Activated naive CD4-positive, alpha-beta T cell treated with anti-CD3 and anti-CD28 coated beads, Interleukin-2, amount 50 U/mL, for 24 hours (primary cell): Measurements from ENCODE around the gene PLPP1.

Source experiments
- H3K27ac Mint-ChIP-seq: one replicate; pipeline ENCODE4 v1.8.0; 2021; ENCODE audit warnings: mild to moderate bottlenecking, mixed read lengths
- H3K27me3 Mint-ChIP-seq: one replicate; pipeline ENCODE4 v1.8.0; 2021; ENCODE audit warnings: mixed read lengths
- H3K36me3 Mint-ChIP-seq: one replicate; pipeline ENCODE4 v1.8.0; 2021; ENCODE audit warnings: mixed read lengths
- H3K4me1 Mint-ChIP-seq: one replicate; pipeline ENCODE4 v1.8.0; 2021; ENCODE audit warnings: mixed read lengths
- H3K4me3 Mint-ChIP-seq: one replicate; pipeline ENCODE4 v1.8.0; 2021; ENCODE audit warnings: mild to moderate bottlenecking, mixed read lengths
- H3K9me3 Mint-ChIP-seq: one replicate; pipeline ENCODE4 v1.8.0; 2021; ENCODE audit warnings: mixed read lengths

Gene PLPP1

GRCh38 chr5:55454282-55454681, 80.5 kb downstream of the PLPP1 start:
- H3K27me3 Mint-ChIP-seq, result no peaks in the 10 kb centered on the region
- H3K27ac Mint-ChIP-seq, result no peak overlapping the region
- H3K36me3 Mint-ChIP-seq, result peaks cover 6% of the 10 kb centered on the region
- H3K4me3 Mint-ChIP-seq, result no peak overlapping the region
- peaks cover 7% of the 10 kb centered on the region for H3K4me1 Mint-ChIP-seq
- no peaks in the 10 kb centered on the region for H3K9me3 Mint-ChIP-seq

GRCh38 chr5:55453211-55453610, 81.6 kb downstream of the PLPP1 start:
- Mint-ChIP-seq H3K27me3 (no peaks in the 10 kb centered on the region), H3K36me3 (peaks cover 5% of the 10 kb centered on the region), H3K27ac (no peak overlapping the region), H3K9me3 (no peaks in the 10 kb centered on the region), H3K4me1 (peaks cover 7% of the 10 kb centered on the region), H3K4me3 (no peak overlapping the region)

- Mint-ChIP-seq H3K27me3 (no peaks in the 10 kb centered on the region), H3K4me3 (no peak overlapping the region), H3K27ac (no peak overlapping the region), H3K9me3 (no peaks in the 10 kb centered on the region), H3K36me3 (peaks cover 9% of the 10 kb centered on the region), H3K4me1 (peaks cover 7% of the 10 kb centered on the region)
These were observed 82.8 kb downstream of the PLPP1 start for GRCh38 chr5:55451976-55452375.

DNA sequence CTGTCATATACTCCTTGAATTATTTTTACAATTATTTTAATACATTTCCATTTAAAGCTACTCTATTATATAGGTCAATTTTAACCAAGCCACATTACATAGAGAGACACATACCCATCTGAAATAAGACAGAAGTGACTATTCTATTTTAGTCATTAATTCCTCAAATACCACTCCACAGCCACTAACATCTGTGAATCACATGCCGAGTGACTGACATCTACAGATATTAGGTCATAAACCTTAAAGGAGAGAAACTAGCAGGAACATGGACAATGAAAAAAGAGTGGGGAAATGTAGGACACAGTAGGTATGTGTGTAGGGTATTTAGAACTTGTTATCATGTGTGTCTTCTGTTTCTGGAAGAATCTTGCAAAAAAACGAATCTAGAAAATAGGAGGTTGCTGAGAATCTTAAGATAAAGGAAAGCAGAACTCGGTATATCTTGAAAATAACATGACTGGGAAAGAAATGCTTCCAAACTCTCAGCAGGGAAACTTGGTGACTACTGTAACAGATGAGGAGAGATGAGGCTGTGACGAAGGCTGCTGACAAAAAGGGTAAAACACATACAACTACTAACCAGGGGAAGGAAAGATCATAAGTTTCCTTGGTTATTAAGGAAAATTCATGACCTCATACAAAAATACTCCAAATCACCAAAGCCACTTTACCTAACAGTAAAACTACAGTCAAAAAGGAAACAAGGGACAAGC, 84.6 kb downstream of the PLPP1 start:
- peaks cover 9% of the 10 kb centered on the region for H3K36me3 Mint-ChIP-seq
- H3K27me3 Mint-ChIP-seq, result no peaks in the 10 kb centered on the region
- no peaks in the 10 kb centered on the region for H3K4me1 Mint-ChIP-seq
- H3K27ac Mint-ChIP-seq, result no peak overlapping the region
- H3K4me3 Mint-ChIP-seq, result no peak overlapping the region
- H3K9me3 Mint-ChIP-seq, result no peaks in the 10 kb centered on the region

GRCh38 chr5:55446640-55447351, 88.0 kb downstream of the PLPP1 start:
- no peak overlapping the region for H3K4me3 Mint-ChIP-seq
- peaks cover 14% of the 10 kb centered on the region for H3K4me1 Mint-ChIP-seq
- H3K36me3 Mint-ChIP-seq, result peaks cover 5% of the 10 kb centered on the region
- H3K27ac Mint-ChIP-seq, result no peak overlapping the region
- H3K9me3 Mint-ChIP-seq, result no peaks in the 10 kb centered on the region
- no peaks in the 10 kb centered on the region for H3K27me3 Mint-ChIP-seq

GRCh38 chr5:55445791-55446190, 89.0 kb downstream of the PLPP1 start:
- Mint-ChIP-seq H3K27me3 (no peaks in the 10 kb centered on the region), H3K4me1 (peaks cover 23% of the 10 kb centered on the region), H3K27ac (no peak overlapping the region), H3K36me3 (peaks cover 5% of the 10 kb centered on the region), H3K4me3 (no peak overlapping the region), H3K9me3 (no peaks in the 10 kb centered on the region)

GRCh38 chr5:55441954-55442353, 92.8 kb downstream of the PLPP1 start:
- H3K4me3 Mint-ChIP-seq, result no peak overlapping the region
- H3K27me3 Mint-ChIP-seq, result no peaks in the 10 kb centered on the region
- peaks cover 11% of the 10 kb centered on the region for H3K36me3 Mint-ChIP-seq
- peak overlapping the region; percentile 5 for H3K27ac Mint-ChIP-seq
- peaks cover 51% of the 10 kb centered on the region for H3K4me1 Mint-ChIP-seq
- H3K9me3 Mint-ChIP-seq, result no peaks in the 10 kb centered on the region

GRCh38 chr5:55441107-55441771, 93.5 kb downstream of the PLPP1 start:
- peaks cover 51% of the 10 kb centered on the region for H3K4me1 Mint-ChIP-seq
- no peaks in the 10 kb centered on the region for H3K27me3 Mint-ChIP-seq
- H3K4me3 Mint-ChIP-seq, result no peak overlapping the region
- peaks cover 13% of the 10 kb centered on the region for H3K36me3 Mint-ChIP-seq
- H3K27ac Mint-ChIP-seq, result peak overlapping the region; percentile 64
- peaks cover 3% of the 10 kb centered on the region for H3K9me3 Mint-ChIP-seq

DNA sequence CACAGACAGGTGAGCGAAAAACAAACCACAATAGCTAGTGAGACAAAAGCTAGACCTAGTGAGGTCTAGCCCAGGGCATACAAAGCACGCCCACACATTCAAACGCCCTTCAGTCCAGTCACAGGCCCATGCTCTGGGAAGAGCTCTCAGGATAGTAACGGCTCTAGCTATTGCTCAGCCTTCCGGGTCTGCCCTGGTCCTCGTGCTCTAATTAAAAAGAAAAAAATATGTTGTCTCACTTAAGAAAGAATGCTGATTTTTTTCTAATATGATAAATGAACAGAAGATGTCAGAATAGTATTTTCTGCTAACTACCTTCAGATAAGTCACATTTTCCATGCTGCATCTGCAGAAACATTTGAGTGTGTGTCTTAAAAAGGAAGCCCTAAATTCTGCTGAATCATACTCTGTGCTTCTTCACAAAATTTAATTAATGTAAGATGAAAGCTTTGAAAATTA, 94.5 kb downstream of the PLPP1 start:
- peaks cover 5% of the 10 kb centered on the region for H3K9me3 Mint-ChIP-seq
- H3K4me1 Mint-ChIP-seq, result peaks cover 51% of the 10 kb centered on the region
- H3K4me3 Mint-ChIP-seq, result peak overlapping the region; percentile 65
- peaks cover 21% of the 10 kb centered on the region for H3K36me3 Mint-ChIP-seq
- H3K27me3 Mint-ChIP-seq, result no peaks in the 10 kb centered on the region
- peak overlapping the region; percentile 94 for H3K27ac Mint-ChIP-seq

- H3K9me3 Mint-ChIP-seq, result peaks cover 13% of the 10 kb centered on the region
- peaks cover 33% of the 10 kb centered on the region for H3K36me3 Mint-ChIP-seq
- peak overlapping the region; percentile 94 for H3K27ac Mint-ChIP-seq
- peaks cover 51% of the 10 kb centered on the region for H3K4me1 Mint-ChIP-seq
- H3K4me3 Mint-ChIP-seq, result no peak overlapping the region
- H3K27me3 Mint-ChIP-seq, result no peaks in the 10 kb centered on the region
These were observed 95.8 kb downstream of the PLPP1 start for GRCh38 chr5:55438998-55439397.

GRCh38 chr5:55437859-55438206, 96.9 kb downstream of the PLPP1 start:
- peaks cover 46% of the 10 kb centered on the region for H3K4me1 Mint-ChIP-seq
- no peak overlapping the region for H3K4me3 Mint-ChIP-seq
- H3K9me3 Mint-ChIP-seq, result peaks cover 13% of the 10 kb centered on the region
- peaks cover 35% of the 10 kb centered on the region for H3K36me3 Mint-ChIP-seq
- no peaks in the 10 kb centered on the region for H3K27me3 Mint-ChIP-seq
- peak overlapping the region; percentile 91 for H3K27ac Mint-ChIP-seq

- peaks cover 13% of the 10 kb centered on the region for H3K9me3 Mint-ChIP-seq
- peaks cover 37% of the 10 kb centered on the region for H3K36me3 Mint-ChIP-seq
- no peaks in the 10 kb centered on the region for H3K27me3 Mint-ChIP-seq
- peaks cover 42% of the 10 kb centered on the region for H3K4me1 Mint-ChIP-seq
- H3K4me3 Mint-ChIP-seq, result no peak overlapping the region
- H3K27ac Mint-ChIP-seq, result peak overlapping the region; percentile 91
These were observed 97.3 kb downstream of the PLPP1 start for GRCh38 chr5:55437452-55437851.

DNA sequence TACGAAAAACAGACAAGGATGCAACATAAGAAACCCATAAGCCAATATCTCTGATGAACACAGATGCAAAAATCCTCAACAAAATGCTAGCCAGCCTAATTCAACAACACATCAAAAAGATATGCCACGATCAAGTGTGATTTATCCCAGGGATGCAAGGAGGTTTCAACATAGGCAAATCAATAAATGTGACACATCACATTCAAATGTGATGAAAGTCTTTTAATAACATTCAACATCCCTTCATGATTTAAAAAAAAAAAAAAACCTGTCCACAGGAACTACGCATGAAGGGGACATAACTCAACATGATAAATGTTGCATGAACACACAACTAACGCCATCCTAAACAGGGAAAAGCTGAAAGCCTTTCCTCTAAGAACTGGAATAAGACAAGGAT, 102.2 kb downstream of the PLPP1 start:
- no peak overlapping the region for H3K27ac Mint-ChIP-seq
- peaks cover 27% of the 10 kb centered on the region for H3K9me3 Mint-ChIP-seq
- peaks cover under 1% of the 10 kb centered on the region for H3K4me1 Mint-ChIP-seq
- peaks cover 72% of the 10 kb centered on the region for H3K36me3 Mint-ChIP-seq
- no peaks in the 10 kb centered on the region for H3K27me3 Mint-ChIP-seq
- no peak overlapping the region for H3K4me3 Mint-ChIP-seq

DNA sequence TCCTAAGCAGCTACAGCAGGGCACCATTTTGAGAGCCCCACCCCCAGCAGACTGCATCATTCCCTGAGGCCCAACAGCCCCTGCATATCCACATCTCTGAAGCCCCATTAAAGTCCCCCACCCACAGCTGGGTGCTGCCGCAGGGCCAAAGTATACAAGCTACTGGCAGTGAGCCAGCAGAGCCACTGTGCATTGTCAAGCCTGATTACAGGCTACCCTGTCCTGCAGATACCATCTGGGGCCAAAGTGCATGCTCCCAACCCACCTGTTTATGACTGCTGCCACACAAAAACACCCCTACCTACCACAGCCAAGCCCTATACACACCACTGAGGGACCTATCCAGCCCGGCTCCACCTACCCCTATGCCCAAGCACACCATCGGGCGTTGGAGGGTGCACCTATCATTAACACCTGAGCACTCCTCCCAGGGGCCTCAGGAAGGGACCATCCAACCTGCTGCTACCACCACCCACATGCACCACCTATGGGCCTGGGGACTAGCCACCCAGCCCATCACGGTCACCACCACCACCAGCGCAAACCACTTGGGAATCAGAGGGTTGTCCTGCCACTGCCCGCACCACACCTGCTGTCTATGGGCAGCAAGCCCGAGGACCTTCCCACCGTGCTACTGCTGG, 105.0 kb downstream of the PLPP1 start:
- no peaks in the 10 kb centered on the region for H3K27me3 Mint-ChIP-seq
- H3K36me3 Mint-ChIP-seq, result peaks cover 68% of the 10 kb centered on the region
- H3K4me3 Mint-ChIP-seq, result no peak overlapping the region
- H3K9me3 Mint-ChIP-seq, result peaks cover 18% of the 10 kb centered on the region
- no peaks in the 10 kb centered on the region for H3K4me1 Mint-ChIP-seq
- H3K27ac Mint-ChIP-seq, result no peak overlapping the region

- peaks cover 14% of the 10 kb centered on the region for H3K9me3 Mint-ChIP-seq
- no peak overlapping the region for H3K4me3 Mint-ChIP-seq
- peak overlapping the region; percentile 25 for H3K27ac Mint-ChIP-seq
- no peaks in the 10 kb centered on the region for H3K27me3 Mint-ChIP-seq
- H3K36me3 Mint-ChIP-seq, result peaks cover 66% of the 10 kb centered on the region
- H3K4me1 Mint-ChIP-seq, result no peaks in the 10 kb centered on the region
These were observed 105.5 kb downstream of the PLPP1 start for GRCh38 chr5:55429221-55429612.

DNA sequence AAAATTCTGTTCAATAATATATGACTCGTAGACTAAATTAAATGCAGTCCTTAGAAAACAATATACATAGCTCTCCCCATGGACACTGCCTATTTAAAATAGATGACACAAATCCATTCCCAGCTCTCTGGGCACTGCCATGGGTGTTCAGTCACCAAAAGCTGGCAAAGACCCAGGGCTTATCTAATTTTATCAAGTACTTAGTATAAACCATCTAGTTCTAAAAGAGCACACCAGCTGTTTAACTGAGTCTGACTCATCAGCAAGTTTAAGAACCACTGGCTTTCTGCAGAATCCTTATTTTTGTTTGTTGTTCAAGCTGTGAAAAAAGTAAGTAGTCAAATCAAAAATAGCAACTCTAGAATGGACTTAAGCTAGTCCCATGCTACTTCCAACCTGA, 107.6 kb downstream of the PLPP1 start:
- Mint-ChIP-seq H3K27me3 (no peaks in the 10 kb centered on the region), H3K4me3 (no peak overlapping the region), H3K4me1 (peaks cover 15% of the 10 kb centered on the region), H3K36me3 (peaks cover 71% of the 10 kb centered on the region), H3K9me3 (peaks cover 14% of the 10 kb centered on the region), H3K27ac (no peak overlapping the region)
